GM21360 (cell line): ENCODE measurements around the gene KIFC3.
"Not testable (repeated sequence)": the region's sequence is repeated elsewhere in the genome, so short reads cannot be mapped to it uniquely, and the experiment has no call there.

Source experiments
- ATAC-seq: cut with Tn5 transposase; IDR thresholded peaks from one replicate; pipeline ENCODE4 v1.9.1; 2021; ENCODE audit warnings: mild to moderate bottlenecking, moderate library complexity; ENCODE audit not compliant: unreplicated experiment

Gene KIFC3

GRCh38 chr16:57802341-57803133, at the start of gene KIFC3:
Gene KIFC3 (minus strand): TSS chr16:57802491. CDS start chr16:57798243, 4,248 bp downstream.
- no peak for ATAC-seq

GRCh38 chr16:57848181-57848580, 45.9 kb upstream of the KIFC3 start:
- ATAC-seq = no peak

GRCh38 chr16:57846931-57847330, 44.6 kb upstream of the KIFC3 start:
- ATAC-seq = not testable (repeated sequence)

GRCh38 chr16:57846078-57846697, 43.9 kb upstream of the KIFC3 start:
- no peak for ATAC-seq

GRCh38 chr16:57845115-57845514, 42.8 kb upstream of the KIFC3 start:
- ATAC-seq = no peak

- no peak for ATAC-seq
These were observed 42.2 kb upstream of the KIFC3 start for GRCh38 chr16:57844416-57845030.

- no peak for ATAC-seq
These were observed 41.1 kb upstream of the KIFC3 start for GRCh38 chr16:57843400-57843799.

- no peak for ATAC-seq
These were observed 40.3 kb upstream of the KIFC3 start for GRCh38 chr16:57842601-57843000.

- ATAC-seq = no peak
These were observed 38.5 kb upstream of the KIFC3 start for GRCh38 chr16:57840833-57841232.

GRCh38 chr16:57838161-57838560, 35.9 kb upstream of the KIFC3 start:
- ATAC-seq = no peak

GRCh38 chr16:57837305-57838125, 35.2 kb upstream of the KIFC3 start:
- no peak for ATAC-seq

- ATAC-seq = not testable (repeated sequence)
These were observed 33.1 kb upstream of the KIFC3 start for GRCh38 chr16:57835439-57835838.

GRCh38 chr16:57834936-57835335, 32.6 kb upstream of the KIFC3 start:
- no peak for ATAC-seq

GRCh38 chr16:57830890-57831484, 28.7 kb upstream of the KIFC3 start:
- no peak for ATAC-seq

GRCh38 chr16:57829969-57830360, 27.7 kb upstream of the KIFC3 start:
- ATAC-seq = no peak

- no peak for ATAC-seq
These were observed 26.2 kb upstream of the KIFC3 start for GRCh38 chr16:57828272-57829161.

GRCh38 chr16:57826706-57827625, 24.7 kb upstream of the KIFC3 start:
- ATAC-seq = no peak

- ATAC-seq = no peak
These were observed 23.8 kb upstream of the KIFC3 start for GRCh38 chr16:57826052-57826451.
